HG03060 (cell line): Measurements from ENCODE around the gene CNGA2.

ENCODE experiments used
- ATAC-seq: cut with Tn5 transposase; IDR thresholded peaks from one replicate; pipeline ENCODE4 v1.9.1; 2021; ENCODE audit warnings: low read depth, moderate number of reproducible peaks; ENCODE audit not compliant: unreplicated experiment

Gene CNGA2

GRCh38 chrX:151746502-151746901, 12.0 kb downstream of the CNGA2 start:
- ATAC-seq, result no peak

GRCh38 chrX:151750511-151750910, 16.0 kb downstream of the CNGA2 start:
- ATAC-seq, result no peak

- ATAC-seq, result no peak
Observed at GRCh38 chrX:151752847-151753246, 18.3 kb downstream of the CNGA2 start.

- no peak for ATAC-seq
Observed at GRCh38 chrX:151753313-151754046, 18.9 kb downstream of the CNGA2 start.

DNA sequence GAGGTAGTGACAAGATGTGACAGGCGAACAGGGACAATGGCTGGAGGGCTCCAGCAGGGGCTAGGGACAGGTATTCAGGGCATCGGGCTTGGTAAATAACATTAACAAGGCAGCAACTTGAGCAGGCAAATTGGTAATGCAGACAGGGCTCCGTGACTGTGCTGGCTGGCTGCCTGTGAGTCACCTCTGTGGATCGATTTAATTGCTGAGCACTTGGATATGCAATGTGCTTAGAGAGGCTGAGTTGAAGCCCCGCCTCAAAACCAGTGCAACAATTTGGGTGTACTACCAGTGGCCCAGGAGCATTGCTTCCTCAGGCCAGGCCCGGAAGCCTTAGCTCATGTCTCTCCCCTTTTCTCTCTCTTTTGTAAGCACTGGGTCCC, 19.5 kb downstream of the CNGA2 start:
- ATAC-seq, result no peak

DNA sequence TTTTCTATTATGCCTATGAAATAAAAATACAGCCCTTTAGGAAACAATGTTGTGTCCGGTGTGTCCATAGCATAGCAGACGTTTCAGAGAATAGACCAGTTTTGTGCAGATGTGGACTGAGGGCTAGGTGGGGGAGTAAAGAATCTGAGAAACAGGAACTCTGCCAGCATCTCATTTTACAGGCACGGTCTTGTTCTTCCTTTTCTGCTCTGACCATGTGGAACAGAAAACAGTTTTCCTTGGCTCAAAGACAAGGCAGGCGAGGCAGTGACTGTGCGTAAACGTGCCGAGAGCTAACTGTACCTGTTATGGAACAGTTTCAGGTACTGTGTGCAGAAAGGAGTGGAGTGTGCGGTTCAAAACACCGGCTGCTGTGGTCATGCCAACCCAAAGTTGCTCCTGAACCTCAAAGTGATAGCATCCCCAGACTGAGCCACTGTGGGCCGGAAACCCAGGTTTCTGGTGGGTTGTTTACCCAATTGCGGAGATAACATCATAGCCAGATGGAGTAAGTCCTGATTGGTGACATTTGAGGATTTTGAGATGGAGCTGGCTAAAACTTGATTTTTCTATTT, 20.2 kb downstream of the CNGA2 start:
- ATAC-seq, result no peak

GRCh38 chrX:151759041-151759708, 24.6 kb downstream of the CNGA2 start:
- no peak for ATAC-seq

- no peak for ATAC-seq
Observed at GRCh38 chrX:151762802-151763201, 28.3 kb downstream of the CNGA2 start.

GRCh38 chrX:151763711-151764110, 29.2 kb downstream of the CNGA2 start:
- no peak for ATAC-seq

- no peak for ATAC-seq
Observed at GRCh38 chrX:151765026-151765425, 30.5 kb downstream of the CNGA2 start.

DNA sequence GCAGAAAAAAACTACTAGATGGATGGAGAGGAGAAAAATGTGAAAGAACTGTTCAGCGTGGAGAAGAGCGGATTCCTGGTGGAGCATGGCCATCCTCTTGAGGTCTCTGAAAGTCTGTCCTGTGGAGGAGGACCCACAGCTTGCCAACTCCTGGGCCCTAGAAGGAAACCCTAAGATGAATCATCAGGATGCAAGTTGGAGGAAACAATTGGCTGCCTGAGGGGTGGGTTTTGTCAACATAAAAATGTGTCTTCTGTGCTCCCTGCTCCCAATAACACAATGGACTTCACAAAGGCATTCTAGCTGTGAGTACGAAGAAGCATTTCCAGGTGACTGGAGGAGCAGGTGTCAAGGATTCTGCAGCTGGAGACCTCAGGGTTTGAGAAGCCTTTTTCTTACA, 37.2 kb downstream of the CNGA2 start:
- no peak for ATAC-seq

DNA sequence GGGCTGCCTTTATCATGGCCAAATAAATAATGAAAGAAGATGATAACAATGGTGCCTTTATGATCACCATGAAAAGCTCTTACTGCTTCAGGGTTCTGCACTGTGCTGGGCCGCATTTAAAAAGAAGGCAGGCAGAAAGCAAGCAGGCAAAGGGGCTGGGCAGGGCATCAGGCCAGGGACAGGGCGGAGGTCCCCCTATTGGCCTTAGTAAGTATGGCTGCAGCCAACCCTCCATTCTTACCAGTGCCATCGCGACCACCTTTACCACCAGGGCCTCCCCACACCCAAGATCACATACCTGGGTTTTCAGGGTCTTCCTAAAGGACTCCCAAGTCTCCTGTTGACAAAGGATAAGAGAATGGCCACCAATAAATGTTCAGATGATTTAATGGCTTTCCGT, 38.9 kb downstream of the CNGA2 start:
- no peak for ATAC-seq

GRCh38 chrX:151774421-151774820, 39.9 kb downstream of the CNGA2 start:
- ATAC-seq, result no peak

- no peak for ATAC-seq
Observed at GRCh38 chrX:151776181-151776731, 41.7 kb downstream of the CNGA2 start.

DNA sequence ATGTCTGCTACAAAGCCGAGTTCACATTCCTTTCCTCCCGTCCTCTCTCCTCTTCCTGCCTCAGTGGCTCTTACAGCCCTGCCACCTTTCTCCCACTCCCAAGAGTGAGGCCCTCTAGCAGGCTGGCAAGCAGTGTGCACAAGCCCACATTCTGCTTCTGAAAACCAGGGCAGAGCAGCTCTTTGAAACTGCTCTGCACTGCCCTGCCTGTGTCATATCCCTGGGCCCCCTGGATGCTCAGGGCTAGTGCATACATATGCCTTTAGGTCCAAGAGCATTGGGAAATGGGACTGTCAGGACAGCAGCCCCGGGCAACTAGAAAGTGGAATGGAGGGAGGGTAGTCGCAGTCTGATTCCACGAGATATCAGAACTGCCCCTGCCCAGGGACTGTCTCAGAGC, 42.4 kb downstream of the CNGA2 start:
- no peak for ATAC-seq

DNA sequence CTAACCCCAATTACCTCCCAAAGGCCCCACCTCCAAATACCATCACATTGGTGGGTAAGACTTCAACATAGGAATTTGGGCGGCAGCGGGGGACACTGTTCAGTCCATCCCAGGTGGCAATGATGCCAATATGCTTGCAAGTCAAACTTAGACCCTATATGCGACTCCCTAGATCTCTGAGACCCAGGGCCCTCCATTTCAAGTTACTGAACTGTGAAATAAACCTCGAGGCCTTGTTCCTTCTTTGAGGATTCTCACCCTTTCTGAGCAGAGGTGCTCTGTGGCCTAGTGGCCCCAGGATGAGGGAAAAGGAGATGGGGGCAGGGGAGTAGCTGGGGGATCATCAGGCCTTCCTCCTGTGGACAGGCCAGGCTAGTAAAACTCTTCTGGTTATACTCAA, 44.7 kb downstream of the CNGA2 start:
- no peak for ATAC-seq

- ATAC-seq, result no peak
Observed at GRCh38 chrX:151780621-151781020, 46.1 kb downstream of the CNGA2 start.

DNA sequence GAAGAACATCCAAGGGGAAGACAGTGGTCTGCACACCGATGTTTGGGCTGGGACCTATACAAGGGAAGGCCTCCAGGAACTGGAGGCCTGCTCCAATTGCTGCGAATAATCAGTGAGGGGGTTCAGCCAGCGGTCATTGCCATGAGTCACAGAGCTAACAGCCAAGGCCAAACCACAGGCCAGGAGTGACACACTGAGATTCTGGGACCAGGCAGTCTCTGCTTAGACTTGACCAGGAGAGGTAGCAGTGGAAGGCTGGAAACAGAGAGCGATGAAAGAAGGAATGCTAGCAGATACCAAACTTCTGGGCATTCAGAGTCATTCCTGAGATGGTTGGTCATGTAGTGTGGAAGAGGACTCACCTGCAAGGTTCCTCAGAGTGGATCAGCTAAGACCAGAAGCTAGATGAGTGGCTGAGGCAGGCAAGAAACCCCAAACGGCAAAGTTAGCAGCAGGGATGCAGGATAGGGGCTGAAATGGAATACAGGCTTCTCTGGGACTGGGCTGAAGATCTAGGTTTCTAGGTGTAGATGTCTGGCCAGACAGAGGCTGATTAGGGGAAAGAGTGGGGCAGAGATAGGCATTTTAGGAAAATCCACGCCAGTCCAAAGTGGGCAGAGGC, 54.7 kb downstream of the CNGA2 start:
- no peak for ATAC-seq

- ATAC-seq, result no peak
Observed at GRCh38 chrX:151790481-151791160, 56.1 kb downstream of the CNGA2 start.

- ATAC-seq, result no peak
Observed at GRCh38 chrX:151791961-151792360, 57.4 kb downstream of the CNGA2 start.

- ATAC-seq, result no peak
Observed at GRCh38 chrX:151792505-151792904, 58.0 kb downstream of the CNGA2 start.
